A549 treated with RU486 at 1 μM for 4 hours (cell line): ENCODE measurements around the gene TUBA1A. TPM values are rescaled to one million over a fixed set of nuclear protein-coding genes. Genes with fewer than 3 reads are reported as not detected.

Source experiments
- total RNA-seq: library from RNA; stranded (reverse); fragments of 200-300 nt; extraction: Qiagen RNA extraction; gene quantifications from 5 replicates; pipeline ENCODE4 v1.2.3, GENCODE V29; 2022; ENCODE audit warnings: low read depth

TUBA1A gene
- total RNA-seq, result 152 to 191 TPM (median 180 TPM) in 5 replicates

GRCh38 chr12:49188916-49189367, at the start of gene TUBA1A:
Gene TUBA1A (minus strand): TSS chr12:49189080. CDS start chr12:49188979, 101 bp downstream.

Other genes with a start within 250 kb of the TUBA1A start
- gene ARF3, start 231.6 kb downstream of the TUBA1A start, total RNA-seq, result 117 to 163 TPM (median 155 TPM) in 5 replicates
- gene WNT10B, start 217.3 kb downstream of the TUBA1A start, total RNA-seq, result 1.9 to 2.8 TPM (median 2.5 TPM) in 5 replicates
- gene WNT1, start 210.8 kb downstream of the TUBA1A start, total RNA-seq, result 0.18 TPM in 1 of 5 replicates, not detected in the others
- gene DDN, start 189.7 kb downstream of the TUBA1A start, total RNA-seq, result 0.66 to 0.97 TPM (median 0.81 TPM) in 5 replicates
- gene PRKAG1, start 170.3 kb downstream of the TUBA1A start, total RNA-seq, result 38.9 to 46.2 TPM (median 40.0 TPM) in 5 replicates
- gene KMT2D, start 128.3 kb downstream of the TUBA1A start, total RNA-seq, result 32.5 to 45.5 TPM (median 37.9 TPM) in 5 replicates
- 4.9 to 6.1 TPM (median 5.7 TPM) in 5 replicates for gene RHEBL1, start 119.1 kb downstream of the TUBA1A start, total RNA-seq
- gene DHH, start 94.3 kb downstream of the TUBA1A start, total RNA-seq, result not detected in 5 replicates
- gene LMBR1L, start 78.2 kb downstream of the TUBA1A start, total RNA-seq, result 11.4 to 17.1 TPM (median 12.8 TPM) in 5 replicates
- gene TUBA1B, start 57.7 kb downstream of the TUBA1A start, total RNA-seq, result 2,173 to 2,599 TPM (median 2,319 TPM) in 5 replicates
- 1,723 to 2,076 TPM (median 1,814 TPM) in 5 replicates for gene TUBA1C, start 76.0 kb upstream of the TUBA1A start, total RNA-seq
- gene PRPH, start 106.1 kb upstream of the TUBA1A start, total RNA-seq, result 0.82 to 1.7 TPM (median 0.91 TPM) in 5 replicates
- 83.7 to 108 TPM (median 90.5 TPM) in 5 replicates for gene TROAP, start 134.2 kb upstream of the TUBA1A start, total RNA-seq
- 3.4 to 6.1 TPM (median 5.5 TPM) in 5 replicates for gene C1QL4, start 148.1 kb upstream of the TUBA1A start, total RNA-seq
- gene DNAJC22, start 157.8 kb upstream of the TUBA1A start, total RNA-seq, result 17.9 to 22.7 TPM (median 21.7 TPM) in 5 replicates
- gene SPATS2, start 178.4 kb upstream of the TUBA1A start, total RNA-seq, result 25.3 to 36.4 TPM (median 33.1 TPM) in 5 replicates